BJ (cell line): ENCODE measurements around the gene SMIM27. TPM values are rescaled to one million over a fixed set of nuclear protein-coding genes. Genes with fewer than 3 reads are reported as not detected.

Source experiments
- CTCF ChIA-PET: fragments of 350-600 bp; formaldehyde crosslinking; extraction: SDS; loops from one replicate; lab custom pipeline; 2021; ENCODE audit warnings: antibody characterized with exemption, inconsistent platforms; lab: Yijun Ruan, JAX
- POLR2A ChIA-PET: fragments of 300-600 bp; sonication (Branson Sonifier 250); formaldehyde crosslinking; extraction: SDS; loops from one replicate; lab custom pipeline; 2021; ENCODE audit warnings: antibody characterized with exemption; lab: Charles Lee
- DNase-seq: peaks from one replicate; pipeline ENCODE4 v3.0.0-alpha.2; 2011; ENCODE audit warnings: low read depth
- H3K27me3 ChIP-seq: 2 replicates; pipeline ENCODE4 v1.6.0; 2011; ENCODE audit warnings: low read length; ENCODE audit not compliant: control insufficient read depth, insufficient read depth
- H3K36me3 ChIP-seq: 2 replicates; pipeline ENCODE4 v1.5.1; 2011; ENCODE audit warnings: low read length; ENCODE audit not compliant: control insufficient read depth, insufficient read depth
- H3K4me3 ChIP-seq: 2 replicates; pipeline ENCODE4 v1.5.1; 2011; ENCODE audit warnings: low read depth, mild to moderate bottlenecking, control low read depth, low read length
- polyA plus RNA-seq: library from polyadenylated mRNA; depleted of rRNA; stranded (reverse); fragments of >200 nt; gene quantifications from 2 replicates; pipeline ENCODE4 v1.2.3, GENCODE V29; 2011
- TF ChIP-seq, protein P1 (sequence below): IDR thresholded peaks from 2 replicates; pipeline ENCODE4 v1.5.1; 2011; ENCODE audit warnings: low read depth, mild to moderate bottlenecking, control low read depth, inconsistent platforms, low read length, moderate library complexity; ENCODE audit not compliant: insufficient read depth

The SMIM27 gene
- polyA plus RNA-seq, 1 experiment, result 7.6 TPM

DNA sequence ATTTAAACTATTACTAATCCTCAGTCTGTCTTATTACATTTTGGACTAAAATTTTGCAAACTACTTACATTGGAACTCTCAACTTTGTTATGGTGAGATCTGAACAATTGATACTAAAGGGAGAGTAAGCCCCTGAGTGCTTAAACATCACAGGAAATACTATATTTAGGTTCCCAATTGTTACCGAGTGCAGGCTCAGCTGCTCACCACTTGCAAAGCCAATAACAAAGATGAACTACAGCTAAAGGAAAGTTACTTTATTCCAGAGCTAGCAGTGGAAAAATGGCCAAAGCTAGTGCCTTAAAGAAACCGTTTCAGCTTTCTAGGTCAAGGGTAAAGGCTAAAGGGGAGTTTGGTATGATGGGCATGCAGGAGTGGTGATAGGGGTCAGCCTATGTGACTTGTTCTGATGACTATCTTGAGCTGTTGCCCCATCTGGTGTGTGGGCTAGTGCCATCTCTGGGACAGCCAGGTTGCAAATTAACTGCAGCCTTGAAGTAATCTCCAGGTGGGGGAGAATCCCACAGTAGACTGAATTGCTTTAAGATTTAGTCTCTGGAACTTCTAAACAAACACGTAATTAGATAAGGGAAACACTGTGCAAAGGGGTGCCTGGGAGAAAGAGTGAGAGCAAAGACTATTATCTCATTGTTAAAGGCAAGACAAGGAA is 28.6 kb downstream of the SMIM27 start:
- ChIA-PET CTCF (interaction anchor here (0.6 to 13.3 kb wide), 31 partner anchors 8 to 445 kb away, joined by 3 to 492 read pairs (median 4); partner anchors contain the start of genes ACO1, DNAJA1, NDUFB6 and RIGI), POLR2A (no interaction called here)
- Histone ChIP-seq H3K36me3 (no peaks in the 10 kb centered on the region), H3K4me3 (no peak overlapping the region), H3K27me3 (no peaks in the 10 kb centered on the region)
- no peak for DNase-seq
- TF ChIP-seq, protein P1, sequence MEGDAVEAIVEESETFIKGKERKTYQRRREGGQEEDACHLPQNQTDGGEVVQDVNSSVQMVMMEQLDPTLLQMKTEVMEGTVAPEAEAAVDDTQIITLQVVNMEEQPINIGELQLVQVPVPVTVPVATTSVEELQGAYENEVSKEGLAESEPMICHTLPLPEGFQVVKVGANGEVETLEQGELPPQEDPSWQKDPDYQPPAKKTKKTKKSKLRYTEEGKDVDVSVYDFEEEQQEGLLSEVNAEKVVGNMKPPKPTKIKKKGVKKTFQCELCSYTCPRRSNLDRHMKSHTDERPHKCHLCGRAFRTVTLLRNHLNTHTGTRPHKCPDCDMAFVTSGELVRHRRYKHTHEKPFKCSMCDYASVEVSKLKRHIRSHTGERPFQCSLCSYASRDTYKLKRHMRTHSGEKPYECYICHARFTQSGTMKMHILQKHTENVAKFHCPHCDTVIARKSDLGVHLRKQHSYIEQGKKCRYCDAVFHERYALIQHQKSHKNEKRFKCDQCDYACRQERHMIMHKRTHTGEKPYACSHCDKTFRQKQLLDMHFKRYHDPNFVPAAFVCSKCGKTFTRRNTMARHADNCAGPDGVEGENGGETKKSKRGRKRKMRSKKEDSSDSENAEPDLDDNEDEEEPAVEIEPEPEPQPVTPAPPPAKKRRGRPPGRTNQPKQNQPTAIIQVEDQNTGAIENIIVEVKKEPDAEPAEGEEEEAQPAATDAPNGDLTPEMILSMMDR, result 0 out of 2 replicates have a peak, but pooled peaks have one; percentile 1

DNA sequence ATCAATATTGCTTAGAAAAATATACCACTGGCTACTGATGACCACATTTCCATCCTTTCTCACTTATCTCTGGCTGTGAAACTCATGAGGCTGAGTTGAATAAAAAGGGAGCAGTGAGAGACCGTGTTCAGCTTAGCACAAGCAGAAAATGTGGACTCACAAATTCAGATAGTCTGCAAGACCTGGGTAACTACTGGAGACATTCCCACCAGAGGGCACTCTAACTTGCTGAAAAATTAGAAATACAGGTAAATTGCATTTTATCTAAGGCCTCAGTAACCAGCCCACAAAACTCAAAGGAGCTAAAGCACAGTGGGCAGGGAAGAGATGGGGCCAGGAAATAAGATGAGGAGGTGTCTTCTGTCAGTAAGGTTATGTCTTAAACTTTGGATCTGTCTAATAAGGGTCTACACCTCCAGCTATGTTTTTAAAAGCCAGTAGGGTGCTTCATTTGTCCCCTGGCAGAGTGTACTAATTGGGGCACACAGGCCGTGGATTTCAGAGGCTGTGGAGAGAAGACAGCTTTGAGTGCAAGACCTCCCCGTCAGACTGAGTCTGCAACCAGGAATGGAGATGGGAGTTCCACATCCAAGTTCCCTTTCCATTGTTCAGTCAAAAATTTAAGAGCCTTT is 29.5 kb downstream of the SMIM27 start:
- DNase-seq, result no peak
- Histone ChIP-seq H3K36me3 (no peaks in the 10 kb centered on the region), H3K4me3 (no peak overlapping the region), H3K27me3 (no peaks in the 10 kb centered on the region)
- ChIA-PET POLR2A (no interaction called here), CTCF (interaction anchor here (0.6 to 13.3 kb wide), 25 partner anchors 8 to 418 kb away, joined by 3 to 492 read pairs (median 4); partner anchors contain the start of genes ACO1 and NDUFB6)
- TF ChIP-seq, protein P1, result peak; percentile 68

DNA sequence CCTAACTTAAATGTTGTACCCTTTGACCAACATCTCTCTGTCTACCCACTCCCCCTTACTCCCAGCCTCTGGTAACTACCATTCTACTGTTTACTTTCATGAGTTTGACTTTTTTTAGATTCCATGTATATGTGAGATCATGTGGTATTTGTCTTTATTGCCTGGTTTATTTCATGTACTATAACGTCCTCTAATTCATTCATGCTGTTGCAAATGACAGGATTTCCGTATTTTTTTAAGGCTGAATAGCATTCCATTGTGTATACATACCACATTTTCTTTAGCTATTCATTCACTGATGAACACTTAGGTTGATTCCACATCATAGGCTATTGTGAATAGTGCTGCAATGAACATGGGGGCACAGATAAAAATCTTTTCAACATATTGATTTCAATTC is 32.7 kb downstream of the SMIM27 start:
- H3K36me3 ChIP-seq, result no peaks in the 10 kb centered on the region
- no peaks in the 10 kb centered on the region; the same call in 1 of the 2 replicates for H3K27me3 ChIP-seq
- ChIA-PET POLR2A (no interaction called here), CTCF (interaction anchor here (1.3 to 13.3 kb wide), 3 partner anchors 208 to 385 kb away, joined by 3 to 492 read pairs (median 162); no protein-coding TSS in a partner anchor)
- TF ChIP-seq, protein P1, result no peak
- no peak for DNase-seq
- no peak overlapping the region for H3K4me3 ChIP-seq

DNA sequence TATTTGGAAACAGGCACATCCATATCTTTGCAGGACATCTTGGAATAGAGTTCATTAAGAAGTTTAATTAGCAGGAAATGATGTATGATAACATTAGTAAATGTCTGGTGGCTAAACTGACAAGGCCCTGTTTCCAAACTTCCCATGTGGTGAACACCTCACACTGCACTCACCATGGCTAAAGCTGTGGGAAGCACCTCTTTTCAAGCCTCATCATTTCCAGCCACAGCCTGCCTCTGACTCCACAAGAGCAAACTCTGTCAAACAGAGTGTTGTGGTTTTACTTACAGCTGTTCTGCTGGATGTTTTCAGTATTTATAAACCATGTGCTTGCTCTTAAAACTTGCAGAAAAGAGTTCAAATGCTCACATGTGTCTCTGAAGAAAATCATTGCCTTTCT is 35.8 kb downstream of the SMIM27 start:
- ChIA-PET POLR2A (interaction anchor here (0.6 kb wide), 1 partner anchor 382 kb away, joined by 5 read pairs; no protein-coding TSS in a partner anchor), CTCF (interaction anchor here (0.9 to 5.4 kb wide), 10 partner anchors 7 to 386 kb away, joined by 3 to 72 read pairs (median 9); no protein-coding TSS in a partner anchor)
- TF ChIP-seq, protein P1, result no peak
- Histone ChIP-seq H3K4me3 (no peak overlapping the region), H3K36me3 (no peaks in the 10 kb centered on the region), H3K27me3 (peaks cover 1% of the 10 kb centered on the region; the same call in 1 of the 2 replicates)
- DNase-seq, result no peak
